CD4-positive, alpha-beta T cell treated with Interleukin-17A for 4 hours (primary cell): Measurements from ENCODE around the gene CREB3L2.
"Not testable (repeated sequence)": the region's sequence is repeated elsewhere in the genome, so short reads cannot be mapped to it uniquely, and the experiment has no call there.

Source experiments
- DNase-seq: peaks from one replicate; pipeline ENCODE4 v3.0.0-alpha.2; 2020; ENCODE audit warnings: mixed read lengths

Gene CREB3L2

DNA sequence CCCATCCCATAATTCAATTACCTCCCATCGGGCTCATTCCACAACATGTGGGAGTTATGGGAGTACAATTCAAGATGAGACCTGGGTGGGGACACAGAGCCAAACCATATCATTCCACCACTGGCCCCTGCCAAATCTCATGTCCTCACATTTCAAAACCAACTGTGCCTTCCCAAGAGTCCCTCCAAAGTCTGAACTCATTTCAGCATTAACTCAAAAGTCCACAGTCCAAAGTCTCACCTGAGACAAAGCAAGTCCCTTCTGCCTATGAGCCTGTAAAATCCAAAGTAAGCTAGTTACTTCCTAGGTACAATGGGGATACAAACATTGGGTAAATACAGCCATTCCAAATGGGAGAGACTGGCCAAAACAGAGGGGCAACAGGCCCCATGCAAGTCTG lies 170.3 kb downstream of the CREB3L2 start:
- DNase-seq = not testable (repeated sequence)

- DNase-seq = no peak
These were observed 172.4 kb downstream of the CREB3L2 start for GRCh38 chr7:137829337-137829992.

- DNase-seq = no peak
These were observed 173.4 kb downstream of the CREB3L2 start for GRCh38 chr7:137828456-137828855.

- DNase-seq = no peak
These were observed 176.4 kb downstream of the CREB3L2 start for GRCh38 chr7:137825489-137825888.
